Ecto neural progenitor cell (in vitro differentiated cells): ENCODE results near the gene FASTK.

Experiments used
- DNase-seq: peaks from one replicate; pipeline ENCODE4 v3.0.0-alpha.2; 2018; ENCODE audit warnings: low spot score

The FASTK gene

GRCh38 chr7:151080522-151081169, at the start of gene FASTK:
FASTK (minus strand) TSS chr7:151080809; CDS start chr7:151080766, 43 bp downstream.
- DNase-seq: peak; percentile 92

GRCh38 chr7:151129960-151130591, 49.5 kb upstream of the FASTK start:
- no peak for DNase-seq

- DNase-seq: no peak
These were observed 48.7 kb upstream of the FASTK start for GRCh38 chr7:151129117-151129959.

GRCh38 chr7:151128716-151129115, 48.1 kb upstream of the FASTK start:
- DNase-seq: no peak

DNA sequence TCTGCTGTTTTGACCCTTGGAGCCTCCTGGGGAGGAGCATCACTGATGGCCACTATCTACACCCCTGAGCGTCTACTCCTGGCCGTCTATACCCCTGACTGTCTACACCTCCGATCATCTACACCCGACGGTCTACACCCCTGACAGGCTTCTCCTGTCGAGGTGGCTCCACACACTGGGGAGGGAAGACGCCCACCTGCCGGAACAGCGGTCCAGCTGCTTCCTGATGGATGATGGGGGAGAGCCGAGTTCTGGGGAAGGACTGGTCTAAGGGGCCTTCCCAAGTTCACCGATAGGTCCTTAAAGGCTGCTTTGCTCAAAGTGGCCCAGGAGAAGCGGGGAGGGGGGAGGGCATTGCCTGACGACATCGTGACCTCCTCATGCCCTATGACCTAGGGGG, 47.5 kb upstream of the FASTK start:
- no peak for DNase-seq

GRCh38 chr7:151126491-151127137, 46.0 kb upstream of the FASTK start:
- DNase-seq: no peak

DNA sequence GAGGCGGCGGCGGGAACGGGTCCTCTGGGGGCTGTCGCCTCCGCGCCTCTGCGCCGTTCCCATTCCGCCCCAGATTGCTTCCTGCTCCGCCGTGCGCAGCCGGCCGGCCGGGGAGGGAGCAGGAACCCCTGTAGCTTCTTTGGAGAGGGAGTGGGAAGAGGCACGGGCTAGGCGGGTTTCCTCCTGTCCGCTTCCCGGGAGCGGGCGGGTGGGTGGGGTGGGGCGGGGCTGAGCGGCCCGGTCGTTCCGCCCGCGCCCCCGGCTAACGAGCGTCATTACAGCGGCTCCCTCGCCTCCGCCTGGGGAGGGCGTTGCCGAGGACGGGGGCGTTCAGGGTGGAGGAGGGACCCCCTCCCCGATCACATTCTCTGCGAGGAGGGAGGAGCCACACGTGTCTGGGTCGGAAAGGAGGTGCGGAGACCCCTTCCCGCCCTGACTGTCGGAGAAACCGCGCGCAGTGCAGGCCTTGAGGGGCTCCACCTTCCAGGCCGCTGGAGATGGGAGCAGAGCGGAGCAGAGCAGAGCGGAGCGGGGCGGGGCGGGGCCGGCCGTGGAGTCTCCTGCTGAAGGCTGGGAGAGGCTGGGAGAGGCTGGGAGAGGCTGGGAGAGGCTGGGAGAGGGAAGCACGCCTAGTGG, 45.4 kb upstream of the FASTK start:
- DNase-seq: peak; percentile 85

DNA sequence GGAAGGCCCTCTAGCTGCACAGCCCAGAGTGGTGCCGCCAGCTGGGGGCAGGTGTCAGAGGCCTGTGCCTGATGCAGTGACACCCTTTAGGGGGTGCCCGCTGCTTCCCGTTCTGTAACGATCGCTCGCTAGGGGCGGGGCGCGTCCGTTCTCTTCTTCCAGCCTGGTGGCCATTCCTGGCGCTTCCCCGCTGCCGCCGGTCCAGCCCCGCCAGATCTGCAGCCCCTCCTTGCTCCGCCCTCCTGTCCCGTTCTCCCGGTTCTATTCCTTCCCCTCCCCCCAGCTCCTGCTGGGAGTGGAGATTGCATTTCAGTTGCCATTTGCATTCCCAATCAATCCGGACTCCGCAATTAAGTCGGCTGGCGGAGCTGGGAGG, 44.8 kb upstream of the FASTK start:
- no peak for DNase-seq

- DNase-seq: no peak
These were observed 44.3 kb upstream of the FASTK start for GRCh38 chr7:151124899-151125399.

- no peak for DNase-seq
These were observed 43.9 kb upstream of the FASTK start for GRCh38 chr7:151124481-151124880.

DNA sequence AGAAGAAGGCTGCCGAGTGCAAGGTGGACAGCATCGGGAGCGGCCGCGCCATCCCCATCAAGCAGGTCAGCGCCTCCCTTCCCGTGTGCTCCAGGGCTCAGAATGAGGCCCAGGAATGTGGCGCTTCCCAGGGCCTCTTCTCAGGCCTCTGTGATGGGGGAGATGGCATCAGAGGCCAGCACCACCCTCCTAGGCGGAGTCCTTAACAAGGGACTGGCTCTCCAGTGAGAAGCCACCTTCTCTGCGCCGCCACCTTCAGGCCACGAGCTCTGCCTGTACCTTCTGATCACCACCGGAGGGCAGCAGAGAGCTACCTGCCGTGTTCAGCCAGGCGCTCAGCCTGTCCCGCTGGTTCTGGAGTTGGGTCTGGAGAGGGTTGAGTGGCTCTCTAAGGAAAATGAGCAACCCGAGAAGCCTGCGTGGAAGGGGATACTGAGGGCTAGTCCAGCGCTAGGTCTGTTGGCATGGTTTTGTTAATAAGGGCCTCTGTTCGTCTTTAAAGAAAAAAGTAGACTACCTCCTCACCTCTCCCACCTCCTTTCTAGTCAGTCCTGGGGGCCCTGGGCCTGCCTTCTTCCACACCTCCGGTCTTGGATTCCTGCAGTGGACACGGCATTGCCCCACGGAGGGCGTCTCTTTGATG, 43.3 kb upstream of the FASTK start:
- peak; percentile 92 for DNase-seq

DNA sequence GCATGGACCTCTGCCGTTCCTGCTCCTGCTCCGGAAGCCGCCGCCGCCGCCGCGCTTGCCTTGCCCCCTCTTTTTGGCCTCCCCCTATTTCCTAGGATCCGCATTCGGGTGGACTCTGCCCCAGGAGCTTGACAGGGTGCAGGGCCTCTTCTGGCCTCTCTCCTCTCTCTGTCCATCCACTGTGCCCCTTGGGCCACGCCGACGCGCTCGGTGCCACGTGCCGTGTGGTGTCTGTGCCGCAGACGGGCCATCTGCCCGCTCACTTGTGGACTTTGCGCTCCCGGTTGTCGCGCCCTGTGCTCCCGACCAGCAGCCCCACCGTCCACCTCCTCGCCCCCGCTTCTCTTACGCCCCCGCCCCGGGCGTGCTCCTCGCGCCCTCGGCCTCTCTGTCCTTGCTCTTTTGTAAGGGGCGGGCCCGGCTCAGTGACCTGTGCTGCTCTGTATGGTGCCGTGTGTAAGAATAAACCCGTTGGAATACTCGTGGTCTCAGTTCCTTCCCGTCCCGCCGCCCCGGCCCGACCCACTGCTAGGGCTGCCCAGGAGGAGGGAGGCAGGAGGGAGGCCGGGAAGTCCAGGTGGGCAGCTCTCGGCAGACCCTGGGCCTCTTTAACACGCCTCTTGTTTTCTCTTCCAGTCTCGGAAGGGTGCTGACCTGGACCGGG, 42.7 kb upstream of the FASTK start:
- no peak for DNase-seq

DNA sequence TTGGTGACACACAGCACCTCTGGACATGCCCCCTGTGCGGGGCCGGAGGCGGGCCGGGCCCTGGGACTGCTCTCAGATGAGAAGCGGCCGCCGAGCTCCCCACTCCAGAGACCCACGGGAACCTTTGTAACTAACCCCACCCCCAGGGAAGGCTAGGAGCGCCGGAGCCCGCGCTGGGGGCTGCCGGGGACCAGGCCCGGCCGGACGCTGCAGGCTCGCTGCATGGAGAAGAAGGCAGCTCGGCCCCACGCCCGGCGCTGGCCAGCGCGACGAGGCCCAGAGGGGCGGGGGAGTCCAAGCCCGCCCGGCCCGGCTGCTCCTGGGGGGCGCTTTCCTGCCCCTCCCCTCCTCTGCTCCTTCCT, 42.2 kb upstream of the FASTK start:
- no peak for DNase-seq

GRCh38 chr7:151122276-151122675, 41.7 kb upstream of the FASTK start:
- no peak for DNase-seq

- no peak for DNase-seq
These were observed 41.0 kb upstream of the FASTK start for GRCh38 chr7:151121380-151122170.

DNA sequence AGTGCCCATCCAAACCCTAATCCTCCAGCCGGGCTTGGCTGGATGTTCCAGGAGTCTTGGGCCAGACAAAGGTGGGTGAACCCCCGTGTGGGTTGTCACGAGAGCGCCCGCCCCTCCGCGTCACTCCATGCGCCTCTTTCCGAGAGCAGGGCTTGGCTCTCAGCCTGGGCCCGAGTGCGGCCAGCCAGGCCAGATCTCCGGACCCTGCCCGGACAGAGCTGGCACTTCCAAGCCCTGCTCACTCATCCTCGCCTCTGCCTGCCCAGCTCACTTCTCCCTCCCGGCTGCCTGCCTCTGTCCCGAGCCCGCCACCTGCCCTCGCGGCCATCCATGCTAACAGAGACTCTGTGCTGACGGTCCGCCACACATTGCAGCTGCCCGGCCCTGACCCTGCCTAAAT, 40.3 kb upstream of the FASTK start:
- DNase-seq: no peak

DNA sequence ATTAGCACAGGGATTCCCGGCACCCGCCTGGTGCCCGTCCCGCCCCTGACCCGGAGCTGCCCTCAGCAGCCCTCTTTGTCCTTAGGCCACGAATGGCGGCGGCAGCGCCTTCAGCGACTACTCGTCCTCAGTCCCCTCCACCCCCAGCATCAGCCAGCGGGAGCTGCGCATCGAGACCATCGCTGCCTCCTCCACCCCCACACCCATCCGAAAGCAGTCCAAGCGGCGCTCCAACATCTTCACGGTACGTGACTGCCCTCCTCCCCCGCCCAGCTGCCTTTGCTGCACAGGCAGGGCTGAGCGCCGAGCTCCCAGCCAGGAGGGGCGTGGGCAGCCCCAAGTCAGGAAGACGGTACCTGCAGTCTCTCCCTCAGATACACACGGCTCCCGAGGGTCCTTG, 39.3 kb upstream of the FASTK start:
- no peak for DNase-seq

DNA sequence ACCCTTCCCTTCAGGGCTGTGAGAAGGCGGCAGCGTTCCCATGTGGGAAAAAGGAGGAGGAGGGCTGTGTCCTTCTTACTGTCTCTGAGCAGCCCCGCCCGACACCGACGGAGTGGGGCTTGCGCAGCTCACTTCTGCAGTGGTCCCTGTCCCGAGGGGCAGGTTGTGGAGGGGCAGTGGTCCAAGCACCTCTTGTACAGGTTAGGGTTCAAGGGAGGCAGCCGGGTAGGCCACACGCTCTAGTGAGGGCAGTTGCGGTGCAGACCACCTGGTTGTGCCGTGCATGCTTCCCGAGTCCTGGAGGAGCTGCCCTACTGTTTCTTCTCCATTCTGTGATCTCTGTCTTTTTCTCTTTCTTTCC, 38.4 kb upstream of the FASTK start:
- DNase-seq: no peak

- no peak for DNase-seq
These were observed 37.8 kb upstream of the FASTK start for GRCh38 chr7:151118108-151119054.
